Measurements from ENCODE around the gene MICU1.
"Not testable (repeated sequence)": the region's sequence is repeated elsewhere in the genome, so short reads cannot be mapped to it uniquely, and the experiment has no call there.

MICU1 gene

DNA sequence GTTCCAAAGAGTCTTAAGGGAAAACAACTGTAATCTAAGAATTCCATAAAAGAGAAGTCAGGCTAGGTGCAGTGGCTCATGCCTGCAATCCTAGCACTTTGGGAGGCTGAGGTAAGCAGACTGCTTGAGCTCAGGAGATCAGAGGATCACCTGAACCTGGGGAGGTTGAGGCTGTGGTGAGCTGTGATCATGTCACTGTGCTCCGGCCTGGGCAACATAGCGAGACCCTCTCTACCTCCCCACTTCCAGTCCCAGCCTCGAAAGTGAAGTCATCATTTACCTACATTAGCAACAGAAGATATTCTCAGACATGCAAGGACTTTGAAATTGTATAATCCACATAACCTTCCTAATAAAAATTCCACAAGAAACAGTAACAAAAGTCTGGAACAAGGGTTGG, 141.4 kb downstream of the MICU1 start:
- H3K9ac ChIP-seq (ENCODE audit: low read length in 2 of 2): no peak overlapping the region
- peaks cover 0 to 3% of the 10 kb centered on the region in 2 donors for H3K36me3 ChIP-seq (ENCODE audit: control insufficient read depth in 2 of 2, insufficient read depth in 2 of 2, low read length in 2 of 2)
- no peak overlapping the region for H3K4me3 ChIP-seq (ENCODE audit: low read length in 2 of 2)

GRCh38 chr10:72483471-72483870, 142.4 kb downstream of the MICU1 start:
- Histone ChIP-seq H3K9ac (ENCODE audit: low read length in 2 of 2) (no peak overlapping the region), H3K27ac (ENCODE audit: low read length) (no peak overlapping the region), H3K27me3 (ENCODE audit: control insufficient read depth in 1 of 2, insufficient read depth in 2 of 2, low read length in 2 of 2) (no peaks in the 10 kb centered on the region), H3K4me3 (ENCODE audit: low read length in 2 of 2) (no peak overlapping the region), H3K4me1 (ENCODE audit: control insufficient read depth, insufficient read depth, low read length) (no peaks in the 10 kb centered on the region), H3K36me3 (ENCODE audit: control insufficient read depth in 2 of 2, insufficient read depth in 2 of 2, low read length in 2 of 2) (peaks cover 0 to 3% of the 10 kb centered on the region in 2 donors), H3K9me3 (ENCODE audit: control insufficient read depth in 2 of 2, low read length in 2 of 2) (no peaks in the 10 kb centered on the region)

More for the DNA sequence above, 141.4 kb downstream of the MICU1 start:
- Histone ChIP-seq H3K27ac (ENCODE audit: low read length) (no peak overlapping the region), H3K4me1 (ENCODE audit: control insufficient read depth, insufficient read depth, low read length) (no peaks in the 10 kb centered on the region), H3K9me3 (ENCODE audit: control insufficient read depth in 2 of 2, low read length in 2 of 2) (no peaks in the 10 kb centered on the region), H3K27me3 (ENCODE audit: control insufficient read depth in 1 of 2, insufficient read depth in 2 of 2, low read length in 2 of 2) (no peaks in the 10 kb centered on the region)

DNA sequence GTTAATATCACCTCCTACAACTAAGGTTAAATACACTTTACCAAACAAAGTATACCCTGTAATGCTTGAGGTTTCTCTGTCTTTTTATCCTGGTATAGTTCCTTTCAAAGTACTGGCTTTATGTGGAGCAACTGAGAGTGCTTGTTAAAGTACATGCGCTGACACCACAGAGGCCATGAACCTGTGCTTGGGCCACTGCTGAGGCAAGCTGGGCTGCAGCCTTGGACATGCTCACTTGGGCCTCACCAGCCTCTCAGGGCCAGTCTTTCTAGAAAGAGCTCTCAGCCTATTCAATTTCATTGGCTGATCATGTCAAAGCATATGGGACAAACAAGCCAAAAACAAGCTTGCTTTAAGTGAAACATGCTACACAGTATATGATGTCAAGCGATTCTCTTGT, 145.0 kb downstream of the MICU1 start:
- no peaks in the 10 kb centered on the region for H3K27me3 ChIP-seq (ENCODE audit: control insufficient read depth in 1 of 2, insufficient read depth in 2 of 2, low read length in 2 of 2)
- H3K9me3 ChIP-seq (ENCODE audit: control insufficient read depth in 2 of 2, low read length in 2 of 2): no peaks in the 10 kb centered on the region
- H3K4me3 ChIP-seq (ENCODE audit: low read length in 2 of 2): no peak overlapping the region
- no peaks in the 10 kb centered on the region for H3K4me1 ChIP-seq (ENCODE audit: control insufficient read depth, insufficient read depth, low read length)
- H3K36me3 ChIP-seq (ENCODE audit: control insufficient read depth in 2 of 2, insufficient read depth in 2 of 2, low read length in 2 of 2): peaks cover 0 to 9% of the 10 kb centered on the region in 2 donors
- H3K27ac ChIP-seq (ENCODE audit: low read length): no peak overlapping the region
- no peak overlapping the region for H3K9ac ChIP-seq (ENCODE audit: low read length in 2 of 2)

DNA sequence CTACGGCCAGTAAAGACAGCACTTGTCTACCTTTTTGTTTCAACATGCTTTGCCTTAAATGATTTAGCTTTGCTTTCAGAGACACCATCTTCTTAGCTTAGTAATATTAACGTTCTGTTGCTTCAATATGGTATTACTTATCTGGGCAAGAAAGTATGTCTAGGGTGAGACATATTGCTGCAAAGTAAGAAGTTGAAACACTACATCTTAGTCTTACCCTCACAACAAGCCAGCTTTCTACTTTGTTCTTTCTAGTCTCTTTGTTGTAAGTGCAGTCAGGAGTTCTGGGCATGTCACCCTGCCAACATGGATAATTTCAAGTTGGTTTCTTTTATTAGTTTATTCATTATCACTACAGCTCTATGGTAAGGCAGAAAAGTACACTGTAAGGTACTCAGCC, 148.4 kb downstream of the MICU1 start:
- Histone ChIP-seq H3K9me3 (ENCODE audit: control insufficient read depth in 2 of 2, low read length in 2 of 2) (no peaks in the 10 kb centered on the region), H3K36me3 (ENCODE audit: control insufficient read depth in 2 of 2, insufficient read depth in 2 of 2, low read length in 2 of 2) (peaks cover 11 to 19% of the 10 kb centered on the region in 2 donors), H3K27ac (ENCODE audit: low read length) (no peak overlapping the region), H3K4me3 (ENCODE audit: low read length in 2 of 2) (no peak overlapping the region), H3K9ac (ENCODE audit: low read length in 2 of 2) (no peak overlapping the region), H3K27me3 (ENCODE audit: control insufficient read depth in 1 of 2, insufficient read depth in 2 of 2, low read length in 2 of 2) (no peaks in the 10 kb centered on the region), H3K4me1 (ENCODE audit: control insufficient read depth, insufficient read depth, low read length) (no peaks in the 10 kb centered on the region)

- H3K9me3 ChIP-seq (ENCODE audit: control insufficient read depth in 2 of 2, low read length in 2 of 2): no peaks in the 10 kb centered on the region
- no peaks in the 10 kb centered on the region for H3K27me3 ChIP-seq (ENCODE audit: control insufficient read depth in 1 of 2, insufficient read depth in 2 of 2, low read length in 2 of 2)
- H3K4me3 ChIP-seq (ENCODE audit: low read length in 2 of 2): no peak overlapping the region
- no peak overlapping the region for H3K9ac ChIP-seq (ENCODE audit: low read length in 2 of 2)
- no peaks in the 10 kb centered on the region for H3K4me1 ChIP-seq (ENCODE audit: control insufficient read depth, insufficient read depth, low read length)
- no peak overlapping the region for H3K27ac ChIP-seq (ENCODE audit: low read length)
- H3K36me3 ChIP-seq (ENCODE audit: control insufficient read depth in 2 of 2, insufficient read depth in 2 of 2, low read length in 2 of 2): peaks cover 11 to 19% of the 10 kb centered on the region in 2 donors
These were observed 153.6 kb downstream of the MICU1 start for GRCh38 chr10:72472306-72472705.

DNA sequence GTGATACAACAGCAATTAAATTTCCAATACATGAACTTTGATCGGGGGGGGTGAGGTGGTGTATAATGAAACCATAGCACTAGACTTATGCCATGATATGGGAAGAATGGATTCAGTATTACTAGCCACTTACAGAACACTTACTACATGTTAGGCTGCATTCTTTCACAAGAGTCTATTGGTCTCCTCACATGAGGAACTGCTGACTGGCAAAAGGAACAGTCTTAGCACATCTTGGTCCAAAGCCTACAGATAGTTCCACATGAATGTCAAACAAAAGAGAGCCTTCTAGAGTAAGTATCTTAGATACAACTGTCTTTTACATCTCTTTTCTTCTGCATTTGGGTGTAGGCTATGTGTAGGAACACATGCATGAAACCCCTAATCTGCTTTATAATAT, 155.2 kb downstream of the MICU1 start:
- Histone ChIP-seq H3K9ac (ENCODE audit: low read length in 2 of 2) (no peak overlapping the region), H3K36me3 (ENCODE audit: control insufficient read depth in 2 of 2, insufficient read depth in 2 of 2, low read length in 2 of 2) (peaks cover 11 to 12% of the 10 kb centered on the region in 2 donors), H3K27ac (ENCODE audit: low read length) (no peak overlapping the region), H3K4me1 (ENCODE audit: control insufficient read depth, insufficient read depth, low read length) (no peaks in the 10 kb centered on the region), H3K27me3 (ENCODE audit: control insufficient read depth in 1 of 2, insufficient read depth in 2 of 2, low read length in 2 of 2) (no peaks in the 10 kb centered on the region), H3K9me3 (ENCODE audit: control insufficient read depth in 2 of 2, low read length in 2 of 2) (no peaks in the 10 kb centered on the region), H3K4me3 (ENCODE audit: low read length in 2 of 2) (no peak overlapping the region)

DNA sequence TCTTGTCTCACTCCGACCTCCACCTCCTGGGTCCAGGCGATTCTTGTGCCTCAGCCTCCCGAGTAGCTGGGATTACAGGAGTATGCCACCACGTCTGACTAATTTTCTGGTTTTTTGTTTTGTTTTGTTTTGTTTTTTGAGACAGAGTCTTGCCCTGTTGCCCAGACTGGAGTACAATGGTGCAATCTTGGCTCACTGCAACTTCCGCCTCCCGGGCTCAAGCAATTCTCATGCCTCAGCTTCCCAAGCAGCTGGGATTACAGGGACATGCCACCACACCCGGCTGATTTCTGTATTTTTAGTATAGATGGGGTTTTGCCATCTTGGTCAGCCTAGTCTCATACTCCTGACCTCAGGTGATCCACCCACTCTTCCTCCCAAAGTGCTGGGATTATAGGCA, 158.8 kb downstream of the MICU1 start:
- not testable (repeated sequence) for H3K27ac ChIP-seq (ENCODE audit: low read length); H3K27me3 ChIP-seq (ENCODE audit: control insufficient read depth in 1 of 2, insufficient read depth in 2 of 2, low read length in 2 of 2); H3K36me3 ChIP-seq (ENCODE audit: control insufficient read depth in 2 of 2, insufficient read depth in 2 of 2, low read length in 2 of 2); H3K9me3 ChIP-seq (ENCODE audit: control insufficient read depth in 2 of 2, low read length in 2 of 2); H3K4me3 ChIP-seq (ENCODE audit: low read length in 2 of 2); H3K9ac ChIP-seq (ENCODE audit: low read length in 2 of 2); H3K4me1 ChIP-seq (ENCODE audit: control insufficient read depth, insufficient read depth, low read length)

GRCh38 chr10:72466018-72466417, 159.9 kb downstream of the MICU1 start:
- H3K4me1 ChIP-seq (ENCODE audit: control insufficient read depth, insufficient read depth, low read length): no peaks in the 10 kb centered on the region
- no peaks in the 10 kb centered on the region for H3K27me3 ChIP-seq (ENCODE audit: control insufficient read depth in 1 of 2, insufficient read depth in 2 of 2, low read length in 2 of 2)
- no peak overlapping the region for H3K4me3 ChIP-seq (ENCODE audit: low read length in 2 of 2)
- H3K27ac ChIP-seq (ENCODE audit: low read length): no peak overlapping the region
- no peaks in the 10 kb centered on the region for H3K9me3 ChIP-seq (ENCODE audit: control insufficient read depth in 2 of 2, low read length in 2 of 2)
- H3K9ac ChIP-seq (ENCODE audit: low read length in 2 of 2): no peak overlapping the region
- H3K36me3 ChIP-seq (ENCODE audit: control insufficient read depth in 2 of 2, insufficient read depth in 2 of 2, low read length in 2 of 2): no peaks in the 10 kb centered on the region

DNA sequence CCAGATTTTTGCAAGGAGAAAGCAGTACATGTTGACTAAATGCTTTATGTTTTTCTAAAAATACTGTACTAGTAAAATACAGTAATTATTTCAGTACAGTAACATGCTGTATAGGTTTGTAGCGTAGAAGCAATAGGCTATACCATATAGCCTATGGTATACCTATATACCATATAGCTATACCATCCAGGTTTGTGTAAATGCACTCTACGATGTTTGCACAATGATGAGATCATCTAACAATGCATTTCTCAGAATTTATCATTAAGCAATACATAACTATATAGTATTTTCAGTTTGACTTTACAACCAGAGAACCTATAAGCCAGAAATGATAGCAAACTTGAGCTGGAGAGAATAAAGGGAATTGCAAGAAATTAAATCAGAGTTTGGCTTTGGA, 161.4 kb downstream of the MICU1 start:
- H3K4me1 ChIP-seq (ENCODE audit: control insufficient read depth, insufficient read depth, low read length): no peaks in the 10 kb centered on the region
- no peak overlapping the region for H3K9ac ChIP-seq (ENCODE audit: low read length in 2 of 2)
- no peaks in the 10 kb centered on the region for H3K9me3 ChIP-seq (ENCODE audit: control insufficient read depth in 2 of 2, low read length in 2 of 2)
- H3K4me3 ChIP-seq (ENCODE audit: low read length in 2 of 2): no peak overlapping the region
- H3K36me3 ChIP-seq (ENCODE audit: control insufficient read depth in 2 of 2, insufficient read depth in 2 of 2, low read length in 2 of 2): no peaks in the 10 kb centered on the region
- no peaks in the 10 kb centered on the region for H3K27me3 ChIP-seq (ENCODE audit: control insufficient read depth in 1 of 2, insufficient read depth in 2 of 2, low read length in 2 of 2)
- no peak overlapping the region for H3K27ac ChIP-seq (ENCODE audit: low read length)

DNA sequence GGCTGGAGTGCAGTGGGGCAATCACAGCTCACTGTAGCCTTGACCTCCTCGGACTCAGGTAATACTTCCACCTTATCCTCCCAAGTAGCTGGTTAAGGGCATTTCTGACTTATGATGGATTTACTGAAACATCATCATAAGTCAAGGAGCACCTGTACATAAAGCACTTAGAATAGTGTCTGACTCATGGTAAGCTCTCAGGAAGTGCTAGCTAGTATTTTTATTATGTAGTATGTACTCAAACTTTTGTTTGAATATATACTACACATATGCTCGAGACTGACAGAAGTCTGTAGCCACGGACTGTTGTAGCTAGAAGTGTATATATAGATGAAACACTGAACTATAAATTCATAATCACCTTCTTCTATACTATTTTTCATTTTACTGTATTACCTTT, 163.6 kb downstream of the MICU1 start:
- Histone ChIP-seq H3K4me3 (ENCODE audit: low read length in 2 of 2) (no peak overlapping the region), H3K9ac (ENCODE audit: low read length in 2 of 2) (no peak overlapping the region), H3K27ac (ENCODE audit: low read length) (no peak overlapping the region), H3K27me3 (ENCODE audit: control insufficient read depth in 1 of 2, insufficient read depth in 2 of 2, low read length in 2 of 2) (no peaks in the 10 kb centered on the region), H3K4me1 (ENCODE audit: control insufficient read depth, insufficient read depth, low read length) (no peaks in the 10 kb centered on the region), H3K36me3 (ENCODE audit: control insufficient read depth in 2 of 2, insufficient read depth in 2 of 2, low read length in 2 of 2) (no peaks in the 10 kb centered on the region), H3K9me3 (ENCODE audit: control insufficient read depth in 2 of 2, low read length in 2 of 2) (no peaks in the 10 kb centered on the region)

GRCh38 chr10:72461085-72461484, 164.8 kb downstream of the MICU1 start:
- H3K9me3 ChIP-seq (ENCODE audit: control insufficient read depth in 2 of 2, low read length in 2 of 2): no peaks in the 10 kb centered on the region
- no peak overlapping the region for H3K4me3 ChIP-seq (ENCODE audit: low read length in 2 of 2)
- H3K9ac ChIP-seq (ENCODE audit: low read length in 2 of 2): no peak overlapping the region
- H3K27ac ChIP-seq (ENCODE audit: low read length): no peak overlapping the region
- H3K27me3 ChIP-seq (ENCODE audit: control insufficient read depth in 1 of 2, insufficient read depth in 2 of 2, low read length in 2 of 2): no peaks in the 10 kb centered on the region
- H3K36me3 ChIP-seq (ENCODE audit: control insufficient read depth in 2 of 2, insufficient read depth in 2 of 2, low read length in 2 of 2): no peaks in the 10 kb centered on the region
- H3K4me1 ChIP-seq (ENCODE audit: control insufficient read depth, insufficient read depth, low read length): no peaks in the 10 kb centered on the region
